Vagina (tissue), 2 donors: ENCODE results near the gene GATAD2B.

Source experiments
- CTCF ChIP-seq, 3 experiments: fragments of 450-650 bp in 2 of 3; fragments of 200-600 bp in 1 of 3; sonication (generic) in 1 of 3; IDR thresholded peaks; one replicate each; pipeline ENCODE4 v1.5.1; 2017 to 2019; ENCODE audit warnings: antibody characterized with exemption in 3 of 3, mild to moderate bottlenecking in 2 of 3, moderate library complexity in 2 of 3
- POLR2AphosphoS5 ChIP-seq, 2 donors: sonication (generic); formaldehyde crosslinking; IDR thresholded peaks; one replicate each; pipeline ENCODE4 v1.9.0; 2017; ENCODE audit warnings: antibody characterized with exemption in 2 of 2, mild to moderate bottlenecking in 2 of 2, low read depth in 1 of 2; ENCODE audit not compliant: insufficient read depth in 1 of 2

DNA sequence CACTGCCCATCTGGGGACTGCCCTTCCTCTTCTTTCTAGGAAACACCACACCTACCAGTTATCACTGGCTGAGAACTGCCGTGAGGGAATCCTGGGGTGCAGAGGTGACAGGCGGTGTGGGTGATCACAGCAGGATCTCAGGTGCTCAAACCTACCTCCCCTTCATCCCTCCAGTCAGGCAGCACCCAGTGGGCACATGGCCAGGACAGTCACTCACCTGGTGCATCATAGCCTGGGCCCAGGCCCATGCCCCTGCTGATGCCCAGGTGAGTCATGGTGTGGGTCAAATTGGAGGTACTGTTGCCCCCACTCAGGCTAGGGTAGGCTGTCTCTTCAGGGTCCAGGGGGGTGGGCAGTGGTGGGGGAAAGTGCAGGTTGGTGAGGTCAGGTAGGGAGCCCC lies 29.0 kb upstream of the GATAD2B start:
- TF ChIP-seq CTCF (IDR thresholded peaks at IDR 0.05), result no peak
- no peak for TF ChIP-seq POLR2AphosphoS5 (IDR thresholded peaks at IDR 0.05; ENCODE audit: insufficient read depth in 1 of 2, low read depth in 1 of 2)
